GM21515 (cell line): ENCODE measurements around the gene PLEKHA4.
A peak's percentile ranks its signal among the peaks of the same experiment; 100 is the strongest.
"Not testable (repeated sequence)": the region's sequence is repeated elsewhere in the genome, so short reads cannot be mapped to it uniquely, and the experiment has no call there.

Source experiments
- ATAC-seq: cut with Tn5 transposase; IDR thresholded peaks from one replicate; pipeline ENCODE4 v1.9.1; 2021; ENCODE audit not compliant: unreplicated experiment

The PLEKHA4 gene

GRCh38 chr19:48866692-48867091, 1.7 kb downstream of the PLEKHA4 start:
- ATAC-seq, result no peak

DNA sequence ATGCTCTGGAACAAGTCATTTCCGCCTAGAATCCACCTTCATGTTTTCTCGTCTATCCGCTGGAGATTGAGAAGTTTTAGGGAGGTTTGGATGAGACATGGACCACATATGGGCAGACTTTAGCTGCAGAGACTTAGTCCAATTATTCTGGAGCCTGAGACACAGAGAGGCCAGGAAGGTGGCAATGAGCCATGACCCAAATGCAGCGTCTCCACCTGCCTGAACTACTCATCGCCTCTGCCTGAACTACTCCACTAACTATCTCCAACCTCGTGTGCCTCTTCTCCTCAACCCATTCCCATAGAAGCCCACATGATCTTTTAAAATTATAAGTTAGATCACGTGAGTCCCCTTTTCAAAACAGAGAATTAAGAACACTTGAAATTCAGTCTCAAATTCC, 5.6 kb downstream of the PLEKHA4 start:
- no peak for ATAC-seq

- ATAC-seq, result no peak
Observed at GRCh38 chr19:48861313-48861712, 7.1 kb downstream of the PLEKHA4 start.

DNA sequence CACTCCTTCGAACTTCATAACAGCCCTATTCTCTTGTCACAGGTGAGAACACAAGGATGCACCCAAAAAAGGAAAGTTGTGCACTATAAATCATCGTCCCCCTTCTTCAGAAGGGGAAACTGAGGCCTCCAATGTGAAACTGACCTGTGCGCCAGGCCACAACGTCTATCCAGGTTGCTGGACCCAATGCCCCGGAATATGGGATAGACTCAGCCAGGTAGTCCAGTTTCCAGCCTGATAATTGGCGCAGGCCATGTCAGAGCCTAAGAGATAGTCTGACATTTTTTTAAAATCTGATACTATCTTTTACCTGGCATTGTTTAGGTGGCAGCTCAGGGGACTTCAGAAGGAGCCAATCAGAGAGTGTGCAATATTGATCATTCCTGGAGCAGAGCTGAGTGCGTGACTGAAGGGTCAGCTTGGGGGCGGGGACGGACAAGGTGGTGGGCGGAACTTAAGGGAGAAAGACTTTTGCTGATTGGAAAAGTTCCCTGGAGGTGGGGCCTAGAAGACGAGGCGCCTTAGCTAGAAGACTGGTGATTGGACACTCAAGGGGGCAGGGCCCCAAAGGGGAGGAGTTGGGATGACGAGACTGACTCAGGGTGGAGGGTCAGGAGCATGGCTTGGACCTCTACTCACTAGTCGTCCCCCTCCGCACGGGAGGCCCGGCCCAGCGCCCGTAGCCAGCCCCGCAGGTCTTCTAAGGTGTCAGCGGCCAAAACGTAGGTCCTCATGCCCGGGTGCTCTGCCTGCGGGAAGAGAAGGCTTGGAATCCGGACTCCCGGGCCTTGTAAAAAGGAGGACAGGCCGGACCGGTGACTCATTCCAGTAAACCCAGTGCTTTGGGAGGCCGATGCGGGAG, 8.5 kb downstream of the PLEKHA4 start:
- no peak for ATAC-seq

- ATAC-seq, result no peak
Observed at GRCh38 chr19:48858984-48859710, 9.3 kb downstream of the PLEKHA4 start.

DNA sequence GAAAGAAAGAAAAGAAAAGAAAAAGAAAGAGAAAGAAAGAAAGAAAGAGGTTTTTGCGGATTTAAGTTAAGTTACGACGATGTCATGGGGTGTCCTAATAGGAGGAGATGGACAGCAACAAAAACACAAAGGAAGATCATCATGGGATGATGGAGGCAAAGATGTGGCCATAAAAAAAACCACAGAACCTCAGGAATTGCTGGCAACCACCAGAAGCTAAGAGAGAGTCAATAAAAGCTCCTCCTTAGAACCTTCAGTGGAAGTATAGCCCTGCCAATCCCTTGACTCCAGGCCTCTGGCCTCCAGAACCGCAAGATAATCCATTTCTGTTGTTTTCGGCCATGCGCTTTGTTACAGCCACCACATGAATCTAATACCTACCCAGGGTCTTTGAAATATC, 11.5 kb downstream of the PLEKHA4 start:
- no peak for ATAC-seq

- ATAC-seq, result no peak
Observed at GRCh38 chr19:48854103-48854502, 14.3 kb downstream of the PLEKHA4 start.

DNA sequence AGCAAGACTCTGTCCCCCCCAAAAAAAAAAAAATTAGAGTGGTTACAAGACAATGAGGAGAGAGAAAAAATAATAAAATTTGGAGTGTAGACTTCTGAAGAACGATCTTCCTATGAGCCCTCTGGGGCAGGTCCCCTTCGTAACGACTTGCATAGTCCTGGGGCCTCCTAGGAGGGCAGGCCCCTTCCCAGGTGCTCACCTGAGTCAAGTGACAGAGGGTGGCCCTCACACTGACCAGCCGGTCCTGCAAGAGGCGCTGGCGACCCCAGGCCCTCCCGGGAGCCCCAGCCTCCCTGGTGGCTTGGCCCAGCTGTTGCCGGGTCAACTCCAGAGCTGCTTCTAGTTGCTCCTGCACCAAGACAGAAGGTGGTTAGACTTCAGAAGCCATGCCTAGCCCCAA, 14.9 kb downstream of the PLEKHA4 start:
- no peak for ATAC-seq

DNA sequence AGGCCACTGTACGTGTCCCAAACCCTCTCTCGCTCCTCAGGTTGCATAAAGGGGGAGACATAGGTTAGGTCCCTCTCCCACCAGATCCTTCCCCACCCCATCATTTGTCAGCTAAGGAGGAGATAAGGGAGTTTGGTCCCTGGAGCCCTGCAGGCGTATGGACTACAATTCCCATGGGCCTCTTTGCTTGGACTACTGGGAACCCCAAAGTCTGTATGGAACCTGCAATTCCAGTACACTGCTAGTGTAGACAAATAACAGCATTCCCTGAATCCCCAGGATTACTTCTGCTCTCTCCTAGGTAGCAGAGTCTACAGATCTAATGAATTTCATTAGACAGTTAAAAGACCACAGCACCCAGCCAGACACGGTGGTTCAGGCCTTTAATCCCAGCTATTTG, 16.1 kb downstream of the PLEKHA4 start:
- ATAC-seq, result no peak

GRCh38 chr19:48846659-48847058, 21.8 kb downstream of the PLEKHA4 start:
- ATAC-seq, result not testable (repeated sequence)

DNA sequence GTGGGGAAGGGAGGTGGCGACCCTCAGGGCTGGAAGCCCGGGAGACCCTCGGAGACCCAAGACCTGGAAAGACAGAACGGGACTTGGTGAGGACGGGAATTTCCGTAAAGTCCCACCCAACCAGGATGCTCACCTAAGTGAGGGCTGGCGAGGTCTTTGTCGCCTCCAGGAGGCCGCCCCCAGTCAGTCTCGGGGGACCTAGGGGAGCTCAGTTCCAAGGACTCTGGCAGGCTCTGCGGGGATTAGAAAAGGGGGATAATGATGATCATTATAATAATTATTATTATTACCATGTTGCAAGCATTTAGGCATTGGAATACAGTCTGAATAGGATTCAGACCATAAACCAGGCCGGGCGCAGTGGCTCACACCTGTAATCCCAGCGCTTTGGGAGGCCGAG, 23.0 kb downstream of the PLEKHA4 start:
- ATAC-seq, result no peak

DNA sequence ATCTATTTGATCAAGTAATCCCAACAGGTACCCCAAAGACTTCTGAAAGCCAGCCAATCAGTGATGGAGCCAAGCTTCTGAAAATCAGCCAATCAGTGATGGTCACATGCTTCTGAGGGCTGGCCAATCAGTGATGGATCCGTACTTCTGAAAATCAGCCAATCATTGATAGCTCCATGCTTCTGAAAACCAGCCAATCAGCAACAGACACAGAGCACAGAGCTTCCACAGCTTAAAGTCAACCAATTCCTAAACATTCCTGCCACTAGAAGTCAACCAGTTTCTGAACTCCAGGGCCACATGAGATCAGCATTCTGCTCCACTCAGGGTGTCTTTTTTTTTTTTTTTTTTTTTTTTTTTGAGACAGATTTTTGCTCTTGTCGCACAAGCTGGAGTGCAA, 23.9 kb downstream of the PLEKHA4 start:
- no peak for ATAC-seq

GRCh38 chr19:48842789-48843162, 25.6 kb downstream of the PLEKHA4 start:
- no peak for ATAC-seq

DNA sequence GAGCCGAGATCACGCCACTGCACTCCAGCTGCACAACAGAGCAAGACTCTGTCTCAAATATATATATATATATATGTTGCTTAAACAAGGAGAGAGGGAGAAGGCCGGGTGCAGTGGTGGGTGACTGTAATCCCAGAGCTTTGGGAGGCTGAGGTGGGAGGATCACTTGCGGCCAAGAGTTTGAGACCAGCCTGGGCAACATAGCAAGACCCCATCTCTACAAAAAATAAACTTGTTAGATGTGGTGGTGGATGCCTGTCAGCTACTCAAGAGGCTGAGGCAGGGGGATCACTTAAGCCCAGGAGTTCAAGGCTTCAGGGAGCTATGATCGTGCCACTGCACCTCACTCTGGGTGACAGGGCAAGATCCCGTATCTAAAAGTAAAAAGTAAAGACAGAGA, 26.8 kb downstream of the PLEKHA4 start:
- no peak for ATAC-seq

DNA sequence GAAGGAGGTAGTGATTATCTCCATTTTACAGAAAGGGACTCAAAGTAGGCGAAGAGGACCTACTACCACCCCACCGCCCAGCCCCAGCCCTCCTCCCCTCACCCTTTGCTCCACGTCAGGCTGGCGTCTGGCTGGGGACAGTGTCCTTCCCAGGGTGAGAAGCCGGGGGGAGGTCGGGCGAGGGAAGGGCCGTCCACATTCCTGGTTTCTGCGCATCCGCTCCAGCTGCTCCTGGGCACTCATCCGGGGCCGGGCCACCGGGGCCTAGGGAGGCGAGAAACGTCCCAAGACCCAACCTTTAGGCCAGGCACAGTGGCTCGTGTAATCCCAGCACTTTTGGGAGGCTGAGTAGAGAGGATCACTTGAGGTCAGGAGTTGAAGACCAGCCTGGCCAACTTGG, 27.4 kb downstream of the PLEKHA4 start:
- ATAC-seq, result no peak

- no peak for ATAC-seq
Observed at GRCh38 chr19:48837687-48838086, 30.7 kb downstream of the PLEKHA4 start.

- ATAC-seq, result peak; percentile 66
Observed at GRCh38 chr19:48837051-48837524, 31.3 kb downstream of the PLEKHA4 start.

GRCh38 chr19:48836089-48837017, 32.1 kb downstream of the PLEKHA4 start, which contains the start of gene HSD17B14:
TSS of gene HSD17B14 (minus strand) at chr19:48836491. CDS start at chr19:48836411, 80 bp downstream.
- ATAC-seq, result no peak

DNA sequence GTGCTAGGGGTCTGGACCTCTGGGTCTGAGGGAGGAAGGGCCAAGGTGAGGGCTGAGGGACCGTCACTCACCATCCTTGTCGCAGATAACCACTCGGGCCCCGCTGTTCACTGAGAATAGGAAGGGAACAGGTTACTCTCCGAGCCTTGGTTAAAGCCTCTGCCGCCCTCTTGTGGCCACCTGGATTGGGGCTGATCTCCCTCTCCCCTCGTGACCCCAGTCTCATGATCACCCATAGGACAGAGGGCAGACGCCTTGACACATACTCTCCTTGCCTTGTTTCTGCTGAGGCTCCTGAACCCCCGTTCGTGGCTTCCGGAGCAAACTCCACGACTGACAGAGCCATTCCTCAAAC, 32.7 kb downstream of the PLEKHA4 start:
- peak; percentile 77 for ATAC-seq

DNA sequence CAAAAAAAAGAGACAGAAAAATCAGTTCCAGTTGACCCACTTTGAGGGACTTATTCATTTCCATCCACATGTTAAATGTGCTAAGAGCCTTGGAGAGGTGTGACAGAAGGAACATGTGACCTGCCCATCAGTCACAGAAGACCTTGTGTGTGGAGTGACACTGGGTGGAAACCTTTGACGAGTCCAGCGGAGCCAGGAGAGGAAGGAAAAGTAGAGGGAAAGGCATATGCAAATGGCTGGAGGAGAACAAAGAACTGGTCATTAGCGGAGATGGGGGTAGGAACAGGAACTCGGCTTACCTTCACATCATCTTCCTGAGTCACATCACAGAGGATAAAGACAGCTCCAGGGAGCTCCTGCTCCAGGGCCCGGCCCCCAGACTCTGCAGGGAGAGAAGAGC, 34.4 kb downstream of the PLEKHA4 start:
- no peak for ATAC-seq

DNA sequence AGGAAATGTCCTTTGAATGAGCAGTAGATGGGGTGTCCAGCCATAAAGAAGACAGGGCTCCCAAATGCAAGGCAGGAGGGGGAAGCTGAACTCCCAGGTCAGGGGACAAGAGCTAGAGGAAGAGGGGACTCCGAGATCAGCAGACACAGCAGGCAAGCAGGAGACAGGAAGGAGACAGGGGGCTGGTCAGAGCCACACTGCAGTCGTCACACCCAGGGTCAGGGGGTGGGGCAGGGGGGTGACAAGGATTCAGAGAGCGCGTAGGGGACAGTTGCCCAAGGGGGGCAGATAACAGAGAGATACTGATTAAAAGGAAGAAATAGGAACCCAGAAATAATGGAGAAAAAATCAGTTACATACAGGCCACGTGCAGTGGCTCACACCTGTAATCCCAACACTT, 35.4 kb downstream of the PLEKHA4 start:
- ATAC-seq, result no peak
